Kidney (tissue), 14 donors: ENCODE data around the gene MROH9. TPM values are rescaled to one million over a fixed set of nuclear protein-coding genes. Genes with fewer than 3 reads are reported as not detected.

Experiments used
- DNase-seq, 5 donors: peaks; one replicate each; pipeline ENCODE4 v3.0.0-alpha.2; 2013 to 2020
- FAIRE-seq: peaks from 2 replicates; lab custom pipeline; 2012; peaks lifted over from hg19 to GRCh38; lab: Jason Lieb, UNC
- H3K27ac ChIP-seq, 2 donors: one replicate each; pipeline ENCODE4 v1.7.0; 2013; ENCODE audit warnings: low read depth in 2 of 2, low read length in 2 of 2, inconsistent platforms in 1 of 2
- H3K27me3 ChIP-seq: one replicate; pipeline ENCODE4 v1.7.1; 2013; ENCODE audit warnings: low read length, inconsistent platforms; ENCODE audit not compliant: control insufficient read depth, insufficient read depth
- H3K36me3 ChIP-seq, 3 donors: one replicate each; pipeline versions ENCODE4 v1.7.0 to v1.7.1; 2013; ENCODE audit warnings: low read length in 3 of 3, control low read depth in 1 of 3, inconsistent platforms in 1 of 3; ENCODE audit not compliant: insufficient read depth in 3 of 3, control insufficient read depth in 2 of 3
- H3K4me1 ChIP-seq, 3 donors: one replicate each; pipeline versions ENCODE4 v1.7.0 to v1.7.1; 2013; ENCODE audit warnings: low read length in 3 of 3, inconsistent platforms in 1 of 3, low read depth in 1 of 3; ENCODE audit not compliant: control insufficient read depth in 2 of 3, insufficient read depth in 2 of 3
- H3K4me3 ChIP-seq, 3 donors: one replicate each; pipeline versions ENCODE4 v1.7.0 to v1.8.1; 2013; ENCODE audit warnings: low read length in 3 of 3, control low read depth in 1 of 3, inconsistent platforms in 1 of 3
- H3K9ac ChIP-seq, 3 donors: one replicate each; pipeline versions ENCODE4 v1.7.0 to v1.7.1; 2013; ENCODE audit warnings: low read length in 3 of 3, control low read depth in 1 of 3, inconsistent platforms in 1 of 3
- H3K9me3 ChIP-seq, 3 donors: one replicate each; pipeline versions ENCODE4 v1.7.0 to v1.7.1; 2013; ENCODE audit warnings: low read length in 3 of 3, control low read depth in 1 of 3, inconsistent platforms in 1 of 3; ENCODE audit not compliant: control insufficient read depth in 2 of 3, insufficient read depth in 1 of 3
- intact Hi-C: fragments of 100-400 bp; cut with DNase I; formaldehyde crosslinking; loops from one replicate; pipeline ENCODE4 v1.11.1; 2022
- polyA plus RNA-seq: library from polyadenylated mRNA; stranded (reverse); fragments of 350-450 nt; fragmentation: Illumina TruSeq; extraction: RNeasy Lipid Tissue Mini Kit (QIAGEN cat#74804); gene quantifications from one replicate; pipeline ENCODE4 v1.2.3, GENCODE V29; 2014; ENCODE audit warnings: low read depth, low replicate concordance; ENCODE audit not compliant: insufficient read depth
- total RNA-seq: library from RNA; stranded (reverse); fragmentation: NEBNext Ultra II Directional; extraction: Animal tissue kit (Norgen Biotek cat#: 25700); gene quantifications from one replicate; pipeline ENCODE4 v1.2.1, GENCODE V29; 2021
- TF ChIP-seq, protein P1 (sequence below): IDR thresholded peaks from 3 replicates; pipeline ENCODE4 v1.5.1; 2012; ENCODE audit warnings: mild to moderate bottlenecking, moderate library complexity, borderline replicate concordance; ENCODE audit not compliant: insufficient read depth; ENCODE audit errors: extremely low read depth
- donor health status: control.
- donor health status: control.
- donor health status: control.
- donor health status: control.
- donor health status: control.
- donor health status: DM: yes; HTN: yes; CAD: no.
- donor health status: Normal renal cell carcinoma (clear cell type).

MROH9 gene
- total and polyA plus RNA-seq, 2 donors from 2014 or later = not detected

- no peaks in the 10 kb centered on the region for H3K36me3 ChIP-seq
- intact Hi-C loops = no loop called here
- H3K9me3 ChIP-seq = no peaks in the 10 kb centered on the region
- no peak overlapping the region for H3K9ac ChIP-seq
- no peaks in the 10 kb centered on the region for H3K27me3 ChIP-seq
- TF ChIP-seq, protein P1, sequence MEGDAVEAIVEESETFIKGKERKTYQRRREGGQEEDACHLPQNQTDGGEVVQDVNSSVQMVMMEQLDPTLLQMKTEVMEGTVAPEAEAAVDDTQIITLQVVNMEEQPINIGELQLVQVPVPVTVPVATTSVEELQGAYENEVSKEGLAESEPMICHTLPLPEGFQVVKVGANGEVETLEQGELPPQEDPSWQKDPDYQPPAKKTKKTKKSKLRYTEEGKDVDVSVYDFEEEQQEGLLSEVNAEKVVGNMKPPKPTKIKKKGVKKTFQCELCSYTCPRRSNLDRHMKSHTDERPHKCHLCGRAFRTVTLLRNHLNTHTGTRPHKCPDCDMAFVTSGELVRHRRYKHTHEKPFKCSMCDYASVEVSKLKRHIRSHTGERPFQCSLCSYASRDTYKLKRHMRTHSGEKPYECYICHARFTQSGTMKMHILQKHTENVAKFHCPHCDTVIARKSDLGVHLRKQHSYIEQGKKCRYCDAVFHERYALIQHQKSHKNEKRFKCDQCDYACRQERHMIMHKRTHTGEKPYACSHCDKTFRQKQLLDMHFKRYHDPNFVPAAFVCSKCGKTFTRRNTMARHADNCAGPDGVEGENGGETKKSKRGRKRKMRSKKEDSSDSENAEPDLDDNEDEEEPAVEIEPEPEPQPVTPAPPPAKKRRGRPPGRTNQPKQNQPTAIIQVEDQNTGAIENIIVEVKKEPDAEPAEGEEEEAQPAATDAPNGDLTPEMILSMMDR = no peak
- H3K27ac ChIP-seq = no peak overlapping the region
- no peaks in the 10 kb centered on the region for H3K4me1 ChIP-seq
- no peak for DNase-seq
- H3K4me3 ChIP-seq = no peak overlapping the region
- FAIRE-seq = no peak
Measured at GRCh38 chr1:171037626-171038025, 102.3 kb downstream of the MROH9 start.

DNA sequence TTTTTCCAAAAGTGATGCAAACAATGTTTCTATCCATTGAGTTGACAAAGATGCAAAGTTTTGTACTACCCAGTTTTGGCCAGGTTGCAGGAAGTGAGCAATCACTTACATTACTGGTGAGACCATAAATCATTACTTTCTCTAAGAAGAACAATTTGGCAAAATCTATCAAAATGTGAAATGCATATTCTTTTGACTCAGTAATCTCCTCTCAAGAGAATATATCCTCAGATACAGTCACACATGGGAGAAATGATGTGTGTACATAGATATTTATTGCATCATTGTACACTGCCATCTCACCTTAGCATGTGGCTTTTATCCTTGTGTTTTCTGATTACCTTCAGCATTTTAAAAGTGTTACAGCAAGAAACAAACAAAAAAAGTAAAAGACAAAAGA lies 103.0 kb downstream of the MROH9 start:
- no peak for FAIRE-seq
- TF ChIP-seq, protein P1 = no peak
- no peaks in the 10 kb centered on the region for H3K27me3 ChIP-seq
- DNase-seq = no peak
- no peak overlapping the region for H3K27ac ChIP-seq
- no peaks in the 10 kb centered on the region for H3K9me3 ChIP-seq
- no peak overlapping the region for H3K9ac ChIP-seq
- no peaks in the 10 kb centered on the region for H3K36me3 ChIP-seq
- intact Hi-C loops = no loop called here
- H3K4me3 ChIP-seq = no peak overlapping the region
- H3K4me1 ChIP-seq = no peaks in the 10 kb centered on the region

DNA sequence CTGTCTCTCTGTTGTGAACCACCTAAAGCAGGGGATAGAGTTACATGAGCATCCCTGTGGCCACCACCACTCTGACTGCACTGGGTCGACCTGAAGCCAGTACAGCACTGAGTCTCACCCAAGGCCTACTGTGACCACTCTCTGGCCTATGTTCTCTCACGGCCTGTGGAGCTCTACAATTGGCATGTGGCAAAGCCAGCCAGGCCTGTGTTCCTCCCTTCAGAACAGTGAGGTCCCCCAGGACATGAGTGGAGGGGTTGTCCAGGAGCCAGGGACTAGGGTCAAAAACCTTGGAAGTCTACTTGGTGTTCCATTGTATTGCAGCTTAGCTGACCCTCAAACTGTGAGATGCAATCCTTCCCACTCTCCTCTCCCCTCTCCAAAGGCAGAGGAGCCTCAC lies 112.7 kb downstream of the MROH9 start:
- intact Hi-C loops = no loop called here
- no peak for FAIRE-seq

More for the DNA sequence above, 112.7 kb downstream of the MROH9 start:
- H3K36me3 ChIP-seq = no peaks in the 10 kb centered on the region
- no peaks in the 10 kb centered on the region for H3K27me3 ChIP-seq
- H3K9ac ChIP-seq = no peak overlapping the region
- TF ChIP-seq, protein P1 = no peak
- peaks cover 0 to 9% (median 0%) of the 10 kb centered on the region in 3 donors for H3K9me3 ChIP-seq
- no peak overlapping the region for H3K4me3 ChIP-seq
- no peaks in the 10 kb centered on the region for H3K4me1 ChIP-seq
- no peak for DNase-seq
- no peak overlapping the region for H3K27ac ChIP-seq
